Measurements from ENCODE around the gene KIDINS220. TPM values are rescaled to one million over a fixed set of nuclear protein-coding genes. Genes with fewer than 3 reads are reported as not detected.

KIDINS220 gene
- total and polyA plus RNA-seq, 2 of the 13 experiments (the other 11 are each of a cell fraction or from before 2014, with no cell fraction given), result 25.2 to 32.3 TPM

GRCh38 chr2:8681786-8682692 is 155.4 kb downstream of the KIDINS220 start, which contains the start of gene ID2 (continued):
- TF ChIP-seq, protein P1, sequence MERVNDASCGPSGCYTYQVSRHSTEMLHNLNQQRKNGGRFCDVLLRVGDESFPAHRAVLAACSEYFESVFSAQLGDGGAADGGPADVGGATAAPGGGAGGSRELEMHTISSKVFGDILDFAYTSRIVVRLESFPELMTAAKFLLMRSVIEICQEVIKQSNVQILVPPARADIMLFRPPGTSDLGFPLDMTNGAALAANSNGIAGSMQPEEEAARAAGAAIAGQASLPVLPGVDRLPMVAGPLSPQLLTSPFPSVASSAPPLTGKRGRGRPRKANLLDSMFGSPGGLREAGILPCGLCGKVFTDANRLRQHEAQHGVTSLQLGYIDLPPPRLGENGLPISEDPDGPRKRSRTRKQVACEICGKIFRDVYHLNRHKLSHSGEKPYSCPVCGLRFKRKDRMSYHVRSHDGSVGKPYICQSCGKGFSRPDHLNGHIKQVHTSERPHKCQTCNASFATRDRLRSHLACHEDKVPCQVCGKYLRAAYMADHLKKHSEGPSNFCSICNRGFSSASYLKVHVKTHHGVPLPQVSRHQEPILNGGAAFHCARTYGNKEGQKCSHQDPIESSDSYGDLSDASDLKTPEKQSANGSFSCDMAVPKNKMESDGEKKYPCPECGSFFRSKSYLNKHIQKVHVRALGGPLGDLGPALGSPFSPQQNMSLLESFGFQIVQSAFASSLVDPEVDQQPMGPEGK (CRISPR knock-in tag; IDR thresholded peaks at IDR 0.05), result peak; percentile 51
- TF ChIP-seq, protein P2, sequence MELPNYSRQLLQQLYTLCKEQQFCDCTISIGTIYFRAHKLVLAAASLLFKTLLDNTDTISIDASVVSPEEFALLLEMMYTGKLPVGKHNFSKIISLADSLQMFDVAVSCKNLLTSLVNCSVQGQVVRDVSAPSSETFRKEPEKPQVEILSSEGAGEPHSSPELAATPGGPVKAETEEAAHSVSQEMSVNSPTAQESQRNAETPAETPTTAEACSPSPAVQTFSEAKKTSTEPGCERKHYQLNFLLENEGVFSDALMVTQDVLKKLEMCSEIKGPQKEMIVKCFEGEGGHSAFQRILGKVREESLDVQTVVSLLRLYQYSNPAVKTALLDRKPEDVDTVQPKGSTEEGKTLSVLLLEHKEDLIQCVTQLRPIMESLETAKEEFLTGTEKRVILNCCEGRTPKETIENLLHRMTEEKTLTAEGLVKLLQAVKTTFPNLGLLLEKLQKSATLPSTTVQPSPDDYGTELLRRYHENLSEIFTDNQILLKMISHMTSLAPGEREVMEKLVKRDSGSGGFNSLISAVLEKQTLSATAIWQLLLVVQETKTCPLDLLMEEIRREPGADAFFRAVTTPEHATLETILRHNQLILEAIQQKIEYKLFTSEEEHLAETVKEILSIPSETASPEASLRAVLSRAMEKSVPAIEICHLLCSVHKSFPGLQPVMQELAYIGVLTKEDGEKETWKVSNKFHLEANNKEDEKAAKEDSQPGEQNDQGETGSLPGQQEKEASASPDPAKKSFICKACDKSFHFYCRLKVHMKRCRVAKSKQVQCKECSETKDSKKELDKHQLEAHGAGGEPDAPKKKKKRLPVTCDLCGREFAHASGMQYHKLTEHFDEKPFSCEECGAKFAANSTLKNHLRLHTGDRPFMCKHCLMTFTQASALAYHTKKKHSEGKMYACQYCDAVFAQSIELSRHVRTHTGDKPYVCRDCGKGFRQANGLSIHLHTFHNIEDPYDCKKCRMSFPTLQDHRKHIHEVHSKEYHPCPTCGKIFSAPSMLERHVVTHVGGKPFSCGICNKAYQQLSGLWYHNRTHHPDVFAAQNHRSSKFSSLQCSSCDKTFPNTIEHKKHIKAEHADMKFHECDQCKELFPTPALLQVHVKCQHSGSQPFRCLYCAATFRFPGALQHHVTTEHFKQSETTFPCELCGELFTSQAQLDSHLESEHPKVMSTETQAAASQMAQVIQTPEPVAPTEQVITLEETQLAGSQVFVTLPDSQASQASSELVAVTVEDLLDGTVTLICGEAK (IDR thresholded peaks at IDR 0.05), result no peak
- TF ChIP-seq, protein P2 (CRISPR knock-in tag; IDR thresholded peaks at IDR 0.05), result peak; percentile 90
- TF ChIP-seq DRAP1 (CRISPR knock-in tag; IDR thresholded peaks at IDR 0.05), result peak; percentile 99
- TF ChIP-seq ZNF619 (CRISPR knock-in tag; IDR thresholded peaks at IDR 0.05), result peak; percentile 92
- TF ChIP-seq ZNF234 (CRISPR knock-in tag; conservative IDR thresholded peaks at IDR 0.05), result no peak
- peak; percentile 62 for TF ChIP-seq STAG1 (CRISPR knock-in tag; IDR thresholded peaks at IDR 0.05)
- peak; percentile 96 for TF ChIP-seq ZNF724P (CRISPR knock-in tag; IDR thresholded peaks at IDR 0.05; ENCODE audit: borderline replicate concordance)
- TF ChIP-seq HNRNPK (IDR thresholded peaks at IDR 0.05; ENCODE audit: low read depth, low read length, poor library complexity, severe bottlenecking), result peak; percentile 90
- TF ChIP-seq SIN3B (IDR thresholded peaks at IDR 0.05; ENCODE audit: low read length), result peak; percentile 73
- TF ChIP-seq, protein P3, sequence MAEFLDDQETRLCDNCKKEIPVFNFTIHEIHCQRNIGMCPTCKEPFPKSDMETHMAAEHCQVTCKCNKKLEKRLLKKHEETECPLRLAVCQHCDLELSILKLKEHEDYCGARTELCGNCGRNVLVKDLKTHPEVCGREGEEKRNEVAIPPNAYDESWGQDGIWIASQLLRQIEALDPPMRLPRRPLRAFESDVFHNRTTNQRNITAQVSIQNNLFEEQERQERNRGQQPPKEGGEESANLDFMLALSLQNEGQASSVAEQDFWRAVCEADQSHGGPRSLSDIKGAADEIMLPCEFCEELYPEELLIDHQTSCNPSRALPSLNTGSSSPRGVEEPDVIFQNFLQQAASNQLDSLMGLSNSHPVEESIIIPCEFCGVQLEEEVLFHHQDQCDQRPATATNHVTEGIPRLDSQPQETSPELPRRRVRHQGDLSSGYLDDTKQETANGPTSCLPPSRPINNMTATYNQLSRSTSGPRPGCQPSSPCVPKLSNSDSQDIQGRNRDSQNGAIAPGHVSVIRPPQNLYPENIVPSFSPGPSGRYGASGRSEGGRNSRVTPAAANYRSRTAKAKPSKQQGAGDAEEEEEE (CRISPR knock-in tag; IDR thresholded peaks at IDR 0.05; ENCODE audit: borderline replicate concordance), result 0 out of 2 replicates have a peak, but pooled peaks have one; percentile 73
- TF ChIP-seq ATF7 (IDR thresholded peaks at IDR 0.05), result no peak
- TF ChIP-seq ATF7 (CRISPR knock-in tag; IDR thresholded peaks at IDR 0.05), result 0 out of 2 replicates have a peak, but pooled peaks have one; percentile 67
- peak; percentile 95 for TF ChIP-seq ZNF891 (CRISPR knock-in tag; IDR thresholded peaks at IDR 0.05)
- peak; percentile 83; the same call in 1 of the 2 replicates for TF ChIP-seq GZF1 (CRISPR knock-in tag; IDR thresholded peaks at IDR 0.05)
- TF ChIP-seq CEBPG (CRISPR knock-in tag; IDR thresholded peaks at IDR 0.05), result peak; percentile 59

Data from HepG2 (cell line).